Gastroesophageal sphincter (tissue), 3 donors: ENCODE results near the gene PTRH1.

ENCODE experiments used
- POLR2A ChIP-seq, 2 donors: fragments of 450-650 bp; IDR thresholded peaks; one replicate each; pipeline ENCODE4 v1.6.1; 2017; ENCODE audit warnings: antibody characterized with exemption in 2 of 2, mild to moderate bottlenecking in 2 of 2, moderate library complexity in 1 of 2
- TF ChIP-seq, protein P1 (sequence below), 4 experiments: fragments of 200-600 bp in 2 of 4; fragments of 450-650 bp in 2 of 4; sonication (generic) in 1 of 4; IDR thresholded peaks; one replicate each; pipeline ENCODE4 v1.5.1; 2017 to 2019; ENCODE audit warnings: antibody characterized with exemption in 4 of 4, mild to moderate bottlenecking in 2 of 4, moderate library complexity in 2 of 4

DNA sequence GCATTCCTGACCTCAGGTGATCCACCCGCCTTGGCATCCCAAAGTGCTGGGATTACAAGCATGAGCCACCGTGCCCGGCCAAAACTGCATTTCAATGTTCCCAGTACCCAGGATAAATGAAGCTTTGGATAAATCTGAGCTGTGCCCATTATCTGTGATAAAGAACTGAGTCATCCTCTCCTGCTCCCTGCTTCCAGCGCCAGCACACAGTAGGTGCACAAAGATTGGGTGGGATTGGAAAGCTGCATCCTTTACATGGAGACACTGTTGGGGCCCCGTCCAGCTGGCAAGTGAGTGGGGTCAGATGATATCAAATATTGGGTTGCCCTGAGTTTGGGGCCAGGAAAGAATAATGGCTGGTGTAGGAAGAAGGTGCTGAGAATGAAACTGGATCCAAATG lies 45.6 kb upstream of the PTRH1 start:
- TF ChIP-seq, protein P1, sequence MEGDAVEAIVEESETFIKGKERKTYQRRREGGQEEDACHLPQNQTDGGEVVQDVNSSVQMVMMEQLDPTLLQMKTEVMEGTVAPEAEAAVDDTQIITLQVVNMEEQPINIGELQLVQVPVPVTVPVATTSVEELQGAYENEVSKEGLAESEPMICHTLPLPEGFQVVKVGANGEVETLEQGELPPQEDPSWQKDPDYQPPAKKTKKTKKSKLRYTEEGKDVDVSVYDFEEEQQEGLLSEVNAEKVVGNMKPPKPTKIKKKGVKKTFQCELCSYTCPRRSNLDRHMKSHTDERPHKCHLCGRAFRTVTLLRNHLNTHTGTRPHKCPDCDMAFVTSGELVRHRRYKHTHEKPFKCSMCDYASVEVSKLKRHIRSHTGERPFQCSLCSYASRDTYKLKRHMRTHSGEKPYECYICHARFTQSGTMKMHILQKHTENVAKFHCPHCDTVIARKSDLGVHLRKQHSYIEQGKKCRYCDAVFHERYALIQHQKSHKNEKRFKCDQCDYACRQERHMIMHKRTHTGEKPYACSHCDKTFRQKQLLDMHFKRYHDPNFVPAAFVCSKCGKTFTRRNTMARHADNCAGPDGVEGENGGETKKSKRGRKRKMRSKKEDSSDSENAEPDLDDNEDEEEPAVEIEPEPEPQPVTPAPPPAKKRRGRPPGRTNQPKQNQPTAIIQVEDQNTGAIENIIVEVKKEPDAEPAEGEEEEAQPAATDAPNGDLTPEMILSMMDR (IDR thresholded peaks at IDR 0.05) = no peak
- no peak for TF ChIP-seq POLR2A (IDR thresholded peaks at IDR 0.05)
